ENCODE results near the gene S100A10.

DNA sequence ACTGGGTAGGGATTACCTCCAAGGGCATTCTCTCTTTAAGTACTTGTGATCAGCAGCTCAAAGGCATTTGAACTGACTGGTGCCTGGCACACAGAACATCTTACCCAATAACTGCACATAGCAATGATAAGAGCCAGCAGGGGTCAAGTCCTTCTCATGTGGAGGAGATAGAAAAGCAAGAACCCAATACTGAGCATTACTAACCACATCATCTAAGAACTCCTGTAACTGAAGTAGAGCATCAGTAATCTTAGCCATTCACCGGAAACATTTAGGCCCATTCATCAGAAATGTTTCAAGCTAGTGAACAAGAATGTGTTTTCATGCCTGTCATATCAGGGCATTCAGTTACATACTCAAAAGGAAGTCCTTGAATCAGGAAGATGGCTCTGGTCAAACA is 50.8 kb downstream of the S100A10 start:
- TF ChIP-seq, protein P1, sequence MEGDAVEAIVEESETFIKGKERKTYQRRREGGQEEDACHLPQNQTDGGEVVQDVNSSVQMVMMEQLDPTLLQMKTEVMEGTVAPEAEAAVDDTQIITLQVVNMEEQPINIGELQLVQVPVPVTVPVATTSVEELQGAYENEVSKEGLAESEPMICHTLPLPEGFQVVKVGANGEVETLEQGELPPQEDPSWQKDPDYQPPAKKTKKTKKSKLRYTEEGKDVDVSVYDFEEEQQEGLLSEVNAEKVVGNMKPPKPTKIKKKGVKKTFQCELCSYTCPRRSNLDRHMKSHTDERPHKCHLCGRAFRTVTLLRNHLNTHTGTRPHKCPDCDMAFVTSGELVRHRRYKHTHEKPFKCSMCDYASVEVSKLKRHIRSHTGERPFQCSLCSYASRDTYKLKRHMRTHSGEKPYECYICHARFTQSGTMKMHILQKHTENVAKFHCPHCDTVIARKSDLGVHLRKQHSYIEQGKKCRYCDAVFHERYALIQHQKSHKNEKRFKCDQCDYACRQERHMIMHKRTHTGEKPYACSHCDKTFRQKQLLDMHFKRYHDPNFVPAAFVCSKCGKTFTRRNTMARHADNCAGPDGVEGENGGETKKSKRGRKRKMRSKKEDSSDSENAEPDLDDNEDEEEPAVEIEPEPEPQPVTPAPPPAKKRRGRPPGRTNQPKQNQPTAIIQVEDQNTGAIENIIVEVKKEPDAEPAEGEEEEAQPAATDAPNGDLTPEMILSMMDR (IDR thresholded peaks at IDR 0.05 in 8 of 11, conservative IDR thresholded peaks at IDR 0.05 in 3 of 11), result no peak
- TF ChIP-seq POLR2A (IDR thresholded peaks at IDR 0.05) (no peak), POLR2AphosphoS5 (IDR thresholded peaks at IDR 0.05) (no peak)
